SK-N-SH (cell line): ENCODE data around the gene CTTN. TPM values are rescaled to one million over a fixed set of nuclear protein-coding genes. Genes with fewer than 3 reads are reported as not detected.

Experiments used
- CTCF ChIA-PET: fragments of 300-600, 350-600 bp; formaldehyde crosslinking; extraction: SDS; loops from one replicate; lab custom pipeline; 2021; lab: Yijun Ruan, JAX
- POLR2A ChIA-PET: fragments of 350-600 bp; sonication (Branson Sonifier 250); formaldehyde crosslinking; extraction: SDS; loops from one replicate; lab custom pipeline; 2020; ENCODE audit warnings: antibody characterized with exemption, inconsistent platforms; lab: Yijun Ruan, JAX
- DNase-seq: peaks from one replicate; pipeline ENCODE4 v3.0.0; 2012
- H2AFZ ChIP-seq: fragments of 200-600 bp; sonication (generic); 2 replicates; pipeline ENCODE4 v1.8.1; 2016; ENCODE audit warnings: antibody characterized with exemption, mild to moderate bottlenecking, low read depth
- H3F3A ChIP-seq: fragments of 200-600 bp; sonication (generic); replicated peaks from 2 replicates; pipeline ENCODE3; 2016; ENCODE audit warnings: antibody characterized with exemption, mild to moderate bottlenecking; ENCODE audit not compliant: insufficient read depth
- H3K27ac ChIP-seq, 2 experiments: fragments of 200-500 bp in 1 of 2; fragments of 200-600 bp in 1 of 2; sonication (Bioruptor generic) in 1 of 2; sonication (generic), shearing (Covaris generic) in 1 of 2; 2 replicates each; pipeline versions ENCODE4 v1.5.1 to v1.6.1; 2014 to 2016; ENCODE audit warnings: low read depth in 2 of 2, inconsistent platforms in 1 of 2, low read length in 1 of 2, mild to moderate bottlenecking in 1 of 2, mixed read lengths in 1 of 2
- H3K27me3 ChIP-seq: fragments of 200-600 bp; sonication (generic), shearing (Covaris generic); 2 replicates; pipeline ENCODE4 v1.6.1; 2016; ENCODE audit warnings: mixed run types; ENCODE audit not compliant: insufficient read depth
- H3K36me3 ChIP-seq, 2 experiments: fragments of 200-500 bp in 1 of 2; fragments of 200-600 bp in 1 of 2; sonication (Bioruptor generic) in 1 of 2; sonication (generic) in 1 of 2; replicated peaks in 1 of 2; 2 replicates each; pipeline versions ENCODE3 to v1.5.1; 2014 to 2016; ENCODE audit warnings: low read length in 1 of 2, mild to moderate bottlenecking in 1 of 2; ENCODE audit not compliant: insufficient read depth in 2 of 2, control insufficient read depth in 1 of 2
- H3K4me1 ChIP-seq, 2 experiments: fragments of 200-500 bp in 1 of 2; fragments of 200-600 bp in 1 of 2; sonication (Bioruptor generic) in 1 of 2; sonication (generic), shearing (Covaris generic) in 1 of 2; 2 replicates each; pipeline versions ENCODE4 v1.5.1 to v1.6.1; 2014 to 2016; ENCODE audit warnings: low read depth in 1 of 2, low read length in 1 of 2, mixed run types in 1 of 2; ENCODE audit not compliant: insufficient read depth in 2 of 2, control insufficient read depth in 1 of 2
- H3K4me2 ChIP-seq: fragments of 200-600 bp; sonication (generic), shearing (Covaris generic); 2 replicates; pipeline ENCODE4 v1.6.1; 2017; ENCODE audit warnings: mixed run types
- H3K4me3 ChIP-seq, 2 experiments: fragments of 200-500 bp in 1 of 2; fragments of 200-600 bp in 1 of 2; sonication (Bioruptor generic) in 1 of 2; sonication (generic), shearing (Covaris generic) in 1 of 2; 2 replicates each; pipeline versions ENCODE4 v1.5.1 to v1.8.1; 2014 to 2016; ENCODE audit warnings: low read depth in 2 of 2, inconsistent platforms in 1 of 2, low read length in 1 of 2, mild to moderate bottlenecking in 1 of 2, mixed read lengths in 1 of 2, moderate library complexity in 1 of 2
- H3K79me2 ChIP-seq: fragments of 200-600 bp; sonication (generic); 2 replicates; pipeline ENCODE4 v1.8.1; 2017; ENCODE audit warnings: mild to moderate bottlenecking; ENCODE audit not compliant: insufficient read depth
- H3K9ac ChIP-seq: fragments of 200-600 bp; sonication (generic); 2 replicates; pipeline ENCODE4 v1.6.1; 2017; ENCODE audit warnings: mixed run types
- H3K9me2 ChIP-seq: fragments of 200-600 bp; sonication (generic); 2 replicates; pipeline ENCODE4 v1.6.1; 2017; ENCODE audit warnings: mixed run types
- H3K9me3 ChIP-seq: fragments of 200-600 bp; sonication (generic); 2 replicates; pipeline ENCODE4 v1.6.1; 2017; ENCODE audit warnings: mixed run types, mild to moderate bottlenecking, moderate library complexity
- H4K20me1 ChIP-seq: fragments of 200-600 bp; sonication (generic); 2 replicates; pipeline ENCODE4 v1.6.1; 2017; ENCODE audit warnings: mild to moderate bottlenecking, mixed run types; ENCODE audit not compliant: insufficient read depth
- ELF1 ChIP-seq: IDR thresholded peaks from 2 replicates; pipeline ENCODE4 v1.4.0; 2012
- EP300 ChIP-seq, 2 experiments: IDR thresholded peaks; 2 replicates each; pipeline versions ENCODE4 v1.4.0 to v1.6.1; 2012; ENCODE audit warnings: borderline replicate concordance in 1 of 2, low read depth in 1 of 2, low read length in 1 of 2
- EZH2phosphoT487 ChIP-seq: fragments of 200-600 bp; sonication (generic); IDR thresholded peaks from 2 replicates; pipeline ENCODE4 v1.6.1; 2017; ENCODE audit warnings: low read depth, mixed run types, mild to moderate bottlenecking, antibody characterized with exemption, moderate library complexity, borderline replicate concordance
- FOXJ3 ChIP-seq: sonication (generic); formaldehyde crosslinking; IDR thresholded peaks from 2 replicates; pipeline ENCODE4 v1.5.1; 2020; ENCODE audit warnings: mild to moderate bottlenecking, missing genetic modification reagents
- GABPA ChIP-seq: IDR thresholded peaks from 2 replicates; pipeline ENCODE4 v1.4.0; 2012; ENCODE audit warnings: low read depth, mild to moderate bottlenecking
- JUND ChIP-seq: IDR thresholded peaks from 2 replicates; pipeline ENCODE4 v1.4.0; 2012
- MEF2A ChIP-seq: IDR thresholded peaks from 2 replicates; pipeline ENCODE4 v1.4.0; 2012; ENCODE audit warnings: low read depth, borderline replicate concordance
- MXI1 ChIP-seq: IDR thresholded peaks from 2 replicates; pipeline ENCODE4 v1.6.1; 2012; ENCODE audit warnings: mild to moderate bottlenecking, low read depth, low read length, improper control_type of control experiment
- POLR2AphosphoS5 ChIP-seq: IDR thresholded peaks from 2 replicates; pipeline ENCODE4 v1.6.1; 2012; ENCODE audit warnings: low read depth, low read length
- SIN3A ChIP-seq: IDR thresholded peaks from 2 replicates; pipeline ENCODE4 v1.6.1; 2012; ENCODE audit warnings: low read depth, mild to moderate bottlenecking, low read length, moderate library complexity, borderline replicate concordance
- TEAD4 ChIP-seq: IDR thresholded peaks from 2 replicates; pipeline ENCODE4 v1.4.0; 2012; ENCODE audit warnings: mild to moderate bottlenecking, borderline replicate concordance; ENCODE audit not compliant: insufficient read depth
- WGBS: methylation state at CpG from one replicate; pipeline ENCODE4 v1.1.6; 2017; ENCODE audit warnings: low lambda C conversion rate; 5-methylcytosine and 5-hydroxymethylcytosine counted together
- polyA plus RNA-seq, 3 experiments: library from polyadenylated mRNA; depleted of rRNA; stranded (reverse); fragments of >200 nt; gene quantifications; 2 replicates each; pipeline ENCODE4 v1.2.3, GENCODE V29; 2012
- TF ChIP-seq, protein P1 (sequence below): IDR thresholded peaks from 2 replicates; pipeline ENCODE4 v1.6.1; 2012; ENCODE audit warnings: mild to moderate bottlenecking, low read depth, low read length, moderate library complexity
- TF ChIP-seq, protein P2 (sequence below): IDR thresholded peaks from 2 replicates; pipeline ENCODE4 v1.4.0; 2012; ENCODE audit warnings: low read depth

CTTN gene
- polyA plus RNA-seq (2012; rRNA removed), result 243 and 286 TPM in 2 replicates
- polyA plus RNA-seq (2012; cell fraction: cytosol; rRNA removed), result 155 and 160 TPM in 2 replicates
- 884 and 923 TPM in 2 replicates for polyA plus RNA-seq (2012; cell fraction: nucleus; rRNA removed)

DNA sequence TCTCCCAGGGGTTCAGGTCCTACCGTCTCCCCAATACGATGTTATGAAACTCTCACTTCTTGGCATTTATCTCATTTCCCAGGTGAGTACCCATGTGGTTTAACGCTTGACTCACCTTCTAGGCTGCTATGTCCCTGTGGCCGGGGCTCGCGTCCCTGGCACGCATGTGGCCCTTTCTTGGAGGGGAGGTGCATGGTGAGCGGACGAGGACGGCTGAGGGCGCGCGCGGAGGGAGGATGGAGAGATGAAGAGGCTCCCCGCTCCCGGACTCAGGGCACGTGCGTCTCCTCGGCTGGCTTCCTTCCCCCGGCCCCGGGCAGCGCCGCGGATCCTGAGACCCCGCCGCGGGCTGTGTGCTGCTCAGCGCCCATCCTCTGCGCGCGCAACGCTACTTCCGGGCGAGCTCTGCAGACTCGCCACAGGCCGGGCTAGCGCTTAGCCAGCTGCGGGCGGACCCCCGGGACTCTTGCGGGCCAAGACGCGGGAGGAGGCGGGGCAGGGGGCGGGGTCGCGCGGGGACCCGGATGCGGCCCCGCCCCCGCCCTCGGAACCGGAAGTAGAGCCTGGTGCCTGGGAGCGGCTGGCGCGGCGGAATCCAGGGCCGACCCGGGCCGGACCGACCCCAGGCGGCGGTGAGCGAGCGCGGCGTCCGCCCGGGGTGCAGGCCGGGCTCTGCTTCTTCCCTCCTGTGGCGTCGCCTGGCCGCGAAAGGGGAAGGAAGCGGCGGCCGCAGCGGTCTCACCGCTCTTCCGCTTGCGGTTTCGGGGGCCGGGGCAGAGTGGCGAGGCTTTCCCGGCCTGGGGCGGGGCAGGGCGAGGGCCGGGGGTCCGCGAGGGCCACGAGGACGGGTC is at the start of gene CTTN:
Gene CTTN, plus strand, starts transcription at position 547 of the 851 bp plus-strand sequence. CDS start 8,769 bp downstream, outside the sequence.
- peak; percentile 76 for TF ChIP-seq GABPA
- 0 out of 4 replicates have a peak, but pooled peaks of 1 of the 2 experiments have one; percentile 13 for TF ChIP-seq EP300 (IDR thresholded peaks at IDR 0.05; ENCODE audit: borderline replicate concordance in 1 of 2, low read depth in 1 of 2, low read length in 1 of 2)
- peak; percentile 95 for TF ChIP-seq MXI1
- TF ChIP-seq FOXJ3 (CRISPR knock-in tag), result no peak
- TF ChIP-seq POLR2AphosphoS5, result peak; percentile 55
- 0 out of 2 replicates have a peak, but pooled peaks have one; percentile 9 for TF ChIP-seq SIN3A
- no peak for TF ChIP-seq MEF2A
- peak; percentile 70; the same call in 1 of the 2 replicates for TF ChIP-seq ELF1
- TF ChIP-seq, protein P1, sequence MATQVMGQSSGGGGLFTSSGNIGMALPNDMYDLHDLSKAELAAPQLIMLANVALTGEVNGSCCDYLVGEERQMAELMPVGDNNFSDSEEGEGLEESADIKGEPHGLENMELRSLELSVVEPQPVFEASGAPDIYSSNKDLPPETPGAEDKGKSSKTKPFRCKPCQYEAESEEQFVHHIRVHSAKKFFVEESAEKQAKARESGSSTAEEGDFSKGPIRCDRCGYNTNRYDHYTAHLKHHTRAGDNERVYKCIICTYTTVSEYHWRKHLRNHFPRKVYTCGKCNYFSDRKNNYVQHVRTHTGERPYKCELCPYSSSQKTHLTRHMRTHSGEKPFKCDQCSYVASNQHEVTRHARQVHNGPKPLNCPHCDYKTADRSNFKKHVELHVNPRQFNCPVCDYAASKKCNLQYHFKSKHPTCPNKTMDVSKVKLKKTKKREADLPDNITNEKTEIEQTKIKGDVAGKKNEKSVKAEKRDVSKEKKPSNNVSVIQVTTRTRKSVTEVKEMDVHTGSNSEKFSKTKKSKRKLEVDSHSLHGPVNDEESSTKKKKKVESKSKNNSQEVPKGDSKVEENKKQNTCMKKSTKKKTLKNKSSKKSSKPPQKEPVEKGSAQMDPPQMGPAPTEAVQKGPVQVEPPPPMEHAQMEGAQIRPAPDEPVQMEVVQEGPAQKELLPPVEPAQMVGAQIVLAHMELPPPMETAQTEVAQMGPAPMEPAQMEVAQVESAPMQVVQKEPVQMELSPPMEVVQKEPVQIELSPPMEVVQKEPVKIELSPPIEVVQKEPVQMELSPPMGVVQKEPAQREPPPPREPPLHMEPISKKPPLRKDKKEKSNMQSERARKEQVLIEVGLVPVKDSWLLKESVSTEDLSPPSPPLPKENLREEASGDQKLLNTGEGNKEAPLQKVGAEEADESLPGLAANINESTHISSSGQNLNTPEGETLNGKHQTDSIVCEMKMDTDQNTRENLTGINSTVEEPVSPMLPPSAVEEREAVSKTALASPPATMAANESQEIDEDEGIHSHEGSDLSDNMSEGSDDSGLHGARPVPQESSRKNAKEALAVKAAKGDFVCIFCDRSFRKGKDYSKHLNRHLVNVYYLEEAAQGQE, result peak; percentile 11; the same call in 1 of the 2 replicates
- TF ChIP-seq JUND, result no peak
- TF ChIP-seq, protein P2, sequence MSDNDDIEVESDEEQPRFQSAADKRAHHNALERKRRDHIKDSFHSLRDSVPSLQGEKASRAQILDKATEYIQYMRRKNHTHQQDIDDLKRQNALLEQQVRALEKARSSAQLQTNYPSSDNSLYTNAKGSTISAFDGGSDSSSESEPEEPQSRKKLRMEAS, result peak; percentile 89
- TF ChIP-seq EZH2phosphoT487, result no peak
- TF ChIP-seq TEAD4, result no peak
- ChIA-PET POLR2A (no interaction called here), CTCF (no interaction called here)
- 0% methylated on average over 17 of the region's 93 CpGs for WGBS
- Histone ChIP-seq H3K4me1 (peaks cover 11 to 17% of the 10 kb centered on the region in 2 experiments; a peak in 3 of 4 replicates), H3K27ac (peak within 1 kb of the TSS; percentile 73 to 89), H3K4me3 (peak within 1 kb of the TSS; percentile 63 to 83), H3F3A (peaks cover 21% of the 10 kb centered on the region), H3K36me3 (peaks cover 0 to 14% of the 10 kb centered on the region in 2 experiments), H2AFZ (peak within 1 kb of the TSS; percentile 78), H4K20me1 (peaks cover 34% of the 10 kb centered on the region), H3K9me2 (no peaks in the 10 kb centered on the region), H3K4me2 (peak within 1 kb of the TSS; percentile 95), H3K9ac (peak within 1 kb of the TSS; percentile 97), H3K79me2 (peaks cover 82% of the 10 kb centered on the region), H3K27me3 (no peaks in the 10 kb centered on the region), H3K9me3 (no peaks in the 10 kb centered on the region)
- DNase-seq, result peak; percentile 99
